ENCODE measurements around the gene TC2N.
"Not testable (repeated sequence)": the region's sequence is repeated elsewhere in the genome, so short reads cannot be mapped to it uniquely, and the experiment has no call there.

The TC2N gene

GRCh38 chr14:91866511-91867295 lies 633 bp downstream of the TC2N start:
- DNase-seq: no peak

DNA sequence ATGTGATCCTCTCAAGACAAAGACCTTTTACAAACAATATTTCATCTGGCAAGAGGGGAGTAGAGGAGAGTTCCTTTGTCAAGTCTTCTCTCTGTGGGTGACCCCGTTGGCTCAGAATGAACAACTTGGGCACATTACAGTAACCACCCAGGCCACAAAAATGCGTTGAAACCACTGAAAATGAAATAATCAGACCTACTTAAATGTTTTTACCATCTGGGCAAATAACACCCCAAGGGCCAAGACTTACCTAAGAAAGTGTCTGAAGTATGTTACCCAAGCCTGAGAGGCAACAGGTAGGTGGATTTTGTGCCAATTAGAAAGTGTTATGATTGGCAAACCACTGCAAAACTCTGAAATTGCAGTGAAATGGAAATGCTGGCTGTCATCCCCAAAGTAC lies 1.3 kb downstream of the TC2N start:
- DNase-seq: no peak

- no peak for DNase-seq
Observed at GRCh38 chr14:91862417-91862816, 4.9 kb downstream of the TC2N start.

DNA sequence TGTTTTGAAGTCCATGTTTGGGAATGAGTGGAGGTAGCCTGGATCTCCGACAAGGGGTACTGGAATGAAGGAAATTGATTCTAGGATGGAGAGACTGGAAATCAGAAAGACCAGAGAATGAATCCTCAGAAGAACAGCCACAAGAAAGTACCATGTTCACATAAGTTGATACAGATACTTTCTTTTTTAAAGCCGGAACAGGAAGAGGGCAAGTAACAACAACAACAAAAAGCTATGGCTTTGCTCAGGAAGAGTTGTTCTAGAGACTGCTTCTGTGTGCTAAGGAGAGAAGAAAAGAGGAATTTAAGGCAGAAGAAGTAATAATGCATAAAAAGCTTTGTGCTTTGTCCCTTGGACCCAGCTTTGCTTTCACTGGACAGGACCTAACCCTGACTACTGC lies 6.2 kb downstream of the TC2N start:
- no peak for DNase-seq

- DNase-seq: no peak
Observed at GRCh38 chr14:91860238-91860637, 7.1 kb downstream of the TC2N start.

GRCh38 chr14:91858536-91859275 lies 8.6 kb downstream of the TC2N start:
- DNase-seq: no peak

GRCh38 chr14:91857614-91858013 lies 9.7 kb downstream of the TC2N start:
- no peak for DNase-seq

DNA sequence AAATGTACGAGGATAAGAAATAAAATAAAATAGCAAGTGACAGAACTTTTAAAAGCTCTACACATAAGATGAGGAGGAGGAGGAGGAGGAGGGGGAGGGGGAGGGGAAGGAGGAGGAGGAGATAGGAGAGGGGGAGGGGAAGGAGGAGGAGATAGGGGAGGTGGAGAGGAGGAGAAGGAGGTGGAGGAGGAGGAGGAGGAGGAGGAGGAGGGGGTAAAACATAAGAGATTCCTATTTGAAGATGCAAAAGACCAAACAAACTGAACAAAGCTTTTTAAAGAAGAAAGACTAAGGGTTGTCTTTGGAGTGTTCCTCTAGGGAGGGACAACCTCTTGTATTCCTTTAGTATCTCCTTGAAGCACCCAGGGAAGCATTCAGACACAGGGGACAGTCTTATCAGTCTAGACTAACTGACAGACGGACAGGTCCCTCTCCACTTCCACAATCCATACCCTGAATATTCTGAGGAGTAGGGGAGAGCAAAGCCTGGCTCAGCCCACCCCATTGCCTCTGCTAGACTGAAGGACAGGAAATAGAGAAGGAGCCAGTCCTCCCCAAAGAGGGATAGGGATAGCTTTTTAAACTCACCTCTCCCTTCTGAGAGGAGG lies 12.9 kb downstream of the TC2N start:
- DNase-seq: no peak

- no peak for DNase-seq
Observed at GRCh38 chr14:91851563-91851962, 15.8 kb downstream of the TC2N start.

GRCh38 chr14:91848504-91849001 lies 18.8 kb downstream of the TC2N start:
- DNase-seq: no peak

DNA sequence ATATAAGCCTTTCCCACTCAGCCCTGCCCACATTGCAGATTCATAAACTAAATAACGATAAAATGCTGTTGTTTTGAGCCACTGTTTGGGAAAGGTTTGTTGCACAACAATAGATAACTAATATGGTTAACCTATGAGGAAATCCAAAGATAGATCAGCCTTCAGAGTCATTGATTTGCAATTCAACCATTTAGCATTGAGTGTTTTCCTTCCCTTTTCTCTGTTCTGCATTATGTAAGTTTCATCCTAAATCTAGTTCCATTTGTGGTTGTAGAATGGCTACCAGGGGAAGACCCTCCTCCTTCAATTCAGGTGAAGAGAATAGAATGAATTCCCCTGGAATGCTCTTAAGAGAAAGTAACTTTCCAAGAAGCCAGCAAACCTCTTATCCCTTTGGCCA lies 19.6 kb downstream of the TC2N start:
- DNase-seq: no peak

DNA sequence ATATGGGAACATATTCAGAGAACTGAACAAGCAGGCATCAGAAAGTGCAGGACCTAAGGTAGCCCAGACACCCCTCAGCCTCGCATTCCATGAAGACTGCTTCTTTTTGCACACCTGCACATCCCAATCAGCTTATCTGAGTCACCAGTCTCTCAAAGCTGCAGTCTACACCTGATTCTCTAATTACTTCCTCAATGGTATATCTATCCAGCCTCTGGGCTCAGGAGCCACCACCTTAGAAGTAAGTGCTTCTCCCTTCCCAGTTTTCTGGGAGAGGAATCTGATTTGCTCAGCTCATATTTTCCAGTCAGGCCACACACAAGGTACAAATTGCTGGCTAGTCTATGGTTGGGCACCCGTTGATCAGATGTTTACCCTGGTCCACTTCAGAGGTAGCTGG lies 21.7 kb downstream of the TC2N start:
- no peak for DNase-seq

- DNase-seq: not testable (repeated sequence)
Observed at GRCh38 chr14:91845056-91845455, 22.3 kb downstream of the TC2N start.

DNA sequence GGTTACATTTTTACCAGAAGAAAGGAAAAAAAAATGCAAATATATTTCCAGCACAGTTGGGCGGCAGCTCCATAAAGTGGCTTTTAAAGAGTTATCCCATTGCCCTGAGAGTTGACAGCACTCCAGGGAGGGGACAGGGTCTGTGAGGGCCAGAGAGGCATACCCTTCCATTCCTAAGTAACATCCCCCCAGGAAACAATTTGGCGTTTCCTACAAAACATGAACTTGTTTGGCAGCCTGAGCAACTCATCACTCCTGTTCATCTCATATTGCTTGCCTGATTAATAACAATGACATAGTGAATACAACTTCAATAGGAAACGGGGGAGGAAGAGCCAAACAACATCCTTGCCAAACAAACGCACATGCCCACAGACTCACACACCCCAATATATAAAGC lies 23.3 kb downstream of the TC2N start:
- no peak for DNase-seq

DNA sequence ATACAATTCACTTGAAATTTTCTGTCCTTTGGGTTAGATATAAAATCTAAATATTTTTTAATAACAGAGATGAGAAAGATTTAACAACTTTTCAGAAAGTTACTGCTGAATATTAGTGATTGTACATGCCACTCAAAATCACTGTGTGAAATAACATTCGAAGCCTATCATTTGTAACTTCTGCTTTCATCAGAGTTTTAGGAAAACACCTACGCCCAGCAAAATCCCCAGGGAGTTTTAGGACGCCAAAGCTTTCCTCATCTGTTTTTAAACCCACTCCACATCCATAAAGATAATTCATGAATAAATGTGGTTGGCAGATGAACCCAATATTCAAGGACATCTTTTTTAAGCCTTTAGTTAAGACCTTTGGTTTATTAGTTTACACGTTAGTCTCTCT lies 23.9 kb downstream of the TC2N start:
- DNase-seq: no peak

DNA sequence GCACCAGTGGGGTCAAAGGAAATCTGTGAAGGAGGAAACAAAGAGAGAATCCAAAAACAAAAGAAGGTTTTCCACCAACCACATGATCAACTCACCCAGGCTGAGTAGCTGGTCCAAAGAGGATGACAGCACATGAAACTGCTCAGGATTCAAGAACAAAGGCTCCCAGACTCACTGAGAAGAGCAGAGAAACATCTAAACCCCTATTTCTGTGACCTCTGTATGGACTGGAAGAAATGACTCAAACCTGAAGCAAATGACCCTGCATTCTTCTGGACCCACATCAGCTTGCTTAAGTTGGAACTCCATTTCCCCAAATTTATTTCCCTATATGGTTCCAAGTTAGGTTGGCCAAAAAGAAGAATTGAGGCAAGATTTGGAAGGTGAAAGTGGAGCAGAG lies 26.3 kb downstream of the TC2N start:
- DNase-seq: no peak

DNA sequence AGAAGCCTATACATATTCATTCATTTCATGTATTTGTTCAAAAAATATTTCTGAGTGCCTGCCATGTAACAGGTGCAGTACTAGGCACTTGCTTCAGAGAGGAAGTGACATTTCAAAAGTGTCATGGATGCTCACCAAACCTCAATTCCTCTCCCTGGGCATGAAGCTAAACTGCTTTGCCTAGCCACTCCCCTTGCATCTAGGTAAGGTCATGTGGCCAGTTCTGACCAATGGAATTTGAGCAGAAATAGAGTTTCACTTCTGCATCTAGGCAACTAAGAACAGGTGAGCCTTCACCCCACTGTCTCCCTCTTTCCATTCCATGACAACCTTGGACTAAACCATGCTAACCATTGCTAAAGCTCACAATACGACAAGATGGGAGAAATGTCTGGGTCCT lies 27.6 kb downstream of the TC2N start:
- DNase-seq: no peak

- DNase-seq: no peak
Observed at GRCh38 chr14:91837076-91837475, 30.3 kb downstream of the TC2N start.

DNA sequence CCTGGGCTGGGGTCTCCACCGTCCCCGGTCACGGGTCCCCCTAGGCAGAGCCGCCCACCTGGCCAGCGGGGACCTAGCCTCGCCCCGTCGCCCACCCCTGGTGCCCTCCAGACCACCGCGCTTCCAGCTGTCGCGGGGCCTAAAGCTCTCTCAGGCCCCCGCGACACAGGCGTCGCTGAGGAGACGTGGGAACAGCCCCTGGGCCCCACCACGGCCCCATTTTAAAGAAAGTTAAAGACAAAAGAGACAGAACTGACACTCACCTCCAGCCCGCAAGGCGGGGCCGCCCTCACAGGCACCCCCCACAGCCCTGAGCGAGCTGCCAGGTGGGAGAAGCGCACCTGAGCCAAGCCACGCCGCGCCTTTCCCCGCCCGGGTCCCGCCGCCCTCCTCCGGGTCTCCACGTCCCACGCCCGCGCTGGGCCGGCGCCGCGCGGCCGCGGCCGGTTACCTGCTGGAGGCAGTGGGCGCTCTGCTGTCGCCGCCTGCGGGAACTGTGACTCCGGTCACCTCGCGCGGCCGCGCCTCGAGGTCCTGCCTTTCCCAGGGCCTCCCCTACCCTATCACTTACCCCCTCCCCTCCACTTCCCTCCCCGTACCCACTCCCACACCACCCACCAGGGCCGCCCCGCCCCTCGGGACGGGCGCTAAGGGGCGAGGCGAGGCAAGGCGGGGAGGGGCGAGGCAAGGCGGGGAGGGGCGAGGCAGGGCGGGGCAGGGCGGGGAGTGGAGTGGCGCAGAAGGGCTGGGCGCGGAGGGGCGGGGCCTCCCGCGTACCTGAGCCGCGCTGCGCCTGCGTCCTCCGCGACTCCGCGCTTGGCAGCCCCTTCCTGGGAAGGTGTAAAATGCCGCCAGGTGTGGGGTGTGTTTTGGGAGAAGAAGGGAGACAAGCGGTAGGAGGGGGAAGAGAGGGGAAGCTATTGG lies 31.2 kb downstream of the TC2N start:
- peak; percentile 93 for DNase-seq

DNA sequence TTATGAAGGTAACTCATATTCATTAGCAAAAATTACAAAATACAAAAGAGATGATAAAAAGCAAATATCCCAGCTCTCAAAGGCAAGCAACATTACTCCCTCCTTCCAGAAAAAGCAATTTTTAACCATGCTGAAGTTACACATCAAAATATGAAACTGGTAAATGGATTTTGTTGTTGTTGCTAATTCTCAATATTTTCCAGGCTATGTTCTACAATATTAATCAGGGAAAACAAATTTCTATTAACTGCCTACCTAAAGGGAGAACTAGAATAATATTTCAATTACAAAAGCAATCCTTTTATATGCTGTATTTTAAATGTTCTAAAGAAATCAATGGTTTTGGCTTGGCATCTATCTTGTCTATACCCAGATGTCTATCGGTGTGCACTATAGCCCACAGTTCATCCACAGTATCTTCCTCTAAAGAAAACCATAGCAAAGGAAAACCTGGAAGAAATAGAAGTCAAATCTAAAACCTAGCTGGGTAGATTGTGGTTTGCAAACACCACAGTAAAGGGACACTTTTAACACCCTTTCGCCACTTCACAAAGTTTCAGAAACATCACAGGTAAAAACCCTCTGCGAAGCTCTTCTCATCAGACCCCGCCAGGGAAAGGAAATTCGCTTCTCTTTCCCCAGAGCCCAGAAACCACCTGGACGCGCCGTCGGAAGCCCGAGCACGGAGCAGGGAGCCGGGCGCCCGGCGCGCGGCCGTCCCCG lies 32.0 kb downstream of the TC2N start:
- no peak for DNase-seq

DNA sequence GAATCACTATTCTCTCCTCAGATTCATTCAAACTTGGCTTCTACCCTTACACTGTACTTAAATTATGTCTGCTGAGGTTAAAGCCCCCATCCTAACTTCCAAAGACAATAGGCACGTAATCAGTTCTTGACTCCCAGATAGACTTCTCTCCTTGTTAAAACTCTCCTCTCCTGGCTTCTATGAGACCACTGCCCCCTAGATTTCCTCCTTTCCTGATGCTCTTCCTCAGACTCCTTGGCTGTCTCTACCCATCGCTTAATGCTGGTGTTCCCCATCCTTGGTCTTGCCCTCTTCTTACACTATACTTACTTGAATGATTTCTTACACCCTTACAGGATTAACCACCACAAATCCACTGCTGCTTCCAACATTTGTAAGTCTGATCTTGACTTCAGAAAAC lies 32.8 kb downstream of the TC2N start:
- no peak for DNase-seq

DNA sequence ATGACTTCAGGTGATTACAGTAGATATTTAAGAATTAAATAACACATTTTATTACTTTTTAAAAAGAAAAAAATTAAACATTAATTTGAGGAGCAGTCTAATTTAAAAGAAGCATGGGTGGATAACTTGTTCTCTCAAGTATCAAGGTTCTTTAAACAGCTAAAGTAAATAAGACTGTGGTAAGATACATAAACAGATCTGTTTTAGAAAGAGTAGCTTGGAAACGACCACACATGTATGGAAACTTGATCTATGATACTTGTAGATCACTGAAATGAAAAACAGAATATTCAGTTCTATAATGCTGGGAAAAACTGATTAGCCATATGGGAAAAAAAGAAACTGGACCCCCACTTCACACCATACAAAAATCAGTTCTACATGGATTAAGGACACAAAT lies 36.0 kb downstream of the TC2N start:
- DNase-seq: no peak
